Upper lobe of left lung (tissue), 6 donors: ENCODE data around the gene ATP2B2. TPM values are rescaled to one million over a fixed set of nuclear protein-coding genes. Genes with fewer than 3 reads are reported as not detected.

ENCODE experiments used
- ATAC-seq, 2 donors: fragments of 200-7000 bp; cut with Tn5 transposase; one replicate each; pipeline ENCODE4 v1.9.1; 2022; ENCODE audit warnings: mild to moderate bottlenecking in 2 of 2, moderate library complexity in 2 of 2; ENCODE audit not compliant: low FRiP score in 2 of 2
- DNase-seq, 2 donors: peaks; one replicate each; pipeline ENCODE4 v3.0.0-alpha.2; 2019 to 2020
- H3K27ac ChIP-seq, 4 donors: fragments of 200-600 bp; sonication (generic); one replicate each; pipeline ENCODE4 v1.5.1; 2016 to 2019
- H3K27me3 ChIP-seq, 4 donors: fragments of 200-600 bp; sonication (generic); one replicate each; pipeline ENCODE4 v1.5.1; 2017 to 2019
- H3K36me3 ChIP-seq, 4 donors: fragments of 200-600 bp; sonication (generic); one replicate each; pipeline ENCODE4 v1.5.1; 2016 to 2019
- H3K4me1 ChIP-seq, 4 donors: fragments of 200-600 bp; sonication (generic); one replicate each; pipeline ENCODE4 v1.5.1; 2018 to 2019
- H3K4me3 ChIP-seq, 4 donors: fragments of 200-600 bp; sonication (generic); one replicate each; pipeline ENCODE4 v1.5.1; 2017 to 2019; ENCODE audit warnings: mild to moderate bottlenecking in 2 of 4, moderate library complexity in 1 of 4
- H3K9me3 ChIP-seq, 4 donors: fragments of 200-600 bp; sonication (generic); one replicate each; pipeline ENCODE4 v1.5.1; 2018 to 2019
- CTCF ChIP-seq, 6 experiments: fragments of 450-650 bp in 4 of 6; fragments of 200-600 bp in 2 of 6; sonication (generic) in 2 of 6; IDR thresholded peaks; one replicate each; pipeline ENCODE4 v1.5.1; 2016 to 2019; ENCODE audit warnings: antibody characterized with exemption in 6 of 6
- EP300 ChIP-seq, 4 donors: sonication (generic); formaldehyde crosslinking; IDR thresholded peaks; one replicate each; pipeline ENCODE4 v1.5.1; 2017; ENCODE audit warnings: antibody characterized with exemption in 4 of 4, control low read depth in 2 of 4
- POLR2A ChIP-seq, 4 donors: fragments of 450-650 bp; IDR thresholded peaks; one replicate each; pipeline ENCODE4 v1.5.1; 2016 to 2017; ENCODE audit warnings: antibody characterized with exemption in 4 of 4, mild to moderate bottlenecking in 2 of 4
- POLR2AphosphoS5 ChIP-seq, 2 donors: sonication (generic); formaldehyde crosslinking; IDR thresholded peaks; one replicate each; pipeline ENCODE4 v1.5.1; 2017; ENCODE audit warnings: antibody characterized with exemption in 2 of 2
- WGBS, 2 donors: methylation state at CpG; one replicate each; pipeline ENCODE4 v1.1.5; 2017 to 2018; 5-methylcytosine and 5-hydroxymethylcytosine counted together
- total RNA-seq, 6 donors: library from RNA; depleted of rRNA in 4 of 6; stranded (reverse); fragments of >200 nt in 4 of 6; gene quantifications; one replicate each; pipeline versions ENCODE4 v1.1.0 to v1.2.1, GENCODE V29; 2016 to 2021
- donor health status: DM: no; HTN: no; CAD: no; lungs with moderate emphysema.
- donor health status: DM: no; HTN: yes; CAD: no; lungs with severe emphysema.

ATP2B2 gene
- total RNA-seq, 6 donors from 2014 or later, result 0.13 to 0.30 TPM; not detected in 4

- DNase-seq (no peak), ATAC-seq (no peak)
- 67 to 88% methylated on average over 4 of the region's 4 CpGs for WGBS, 2 donors
- Histone ChIP-seq H3K36me3 (no peaks in the 10 kb centered on the region), H3K4me1 (no peaks in the 10 kb centered on the region), H3K27me3 (no peaks in the 10 kb centered on the region), H3K4me3 (no peak overlapping the region), H3K27ac (no peak overlapping the region), H3K9me3 (no peaks in the 10 kb centered on the region)
- TF ChIP-seq EP300 (IDR thresholded peaks at IDR 0.05), result no peak
- no peak for TF ChIP-seq POLR2AphosphoS5 (IDR thresholded peaks at IDR 0.05)
- TF ChIP-seq POLR2A (IDR thresholded peaks at IDR 0.05), result no peak
- TF ChIP-seq CTCF (IDR thresholded peaks at IDR 0.05), result no peak
Measured at GRCh38 chr3:10497439-10497838, 7.9 kb downstream of the ATP2B2 start.

- H3K4me1 ChIP-seq, result no peaks in the 10 kb centered on the region
- TF ChIP-seq EP300 (IDR thresholded peaks at IDR 0.05) (no peak), CTCF (IDR thresholded peaks at IDR 0.05) (no peak), POLR2AphosphoS5 (IDR thresholded peaks at IDR 0.05) (no peak), POLR2A (IDR thresholded peaks at IDR 0.05) (no peak)
- no peak overlapping the region for H3K4me3 ChIP-seq
- ATAC-seq (no peak), DNase-seq (no peak)
- H3K27me3 ChIP-seq, result no peaks in the 10 kb centered on the region
- no peaks in the 10 kb centered on the region for H3K36me3 ChIP-seq
- no peaks in the 10 kb centered on the region for H3K9me3 ChIP-seq
- no peak overlapping the region for H3K27ac ChIP-seq
- WGBS, 2 donors, result 52 to 64% methylated on average over 7 to 11 of the region's 11 CpGs
Measured at GRCh38 chr3:10496121-10496863, 9.1 kb downstream of the ATP2B2 start.

DNA sequence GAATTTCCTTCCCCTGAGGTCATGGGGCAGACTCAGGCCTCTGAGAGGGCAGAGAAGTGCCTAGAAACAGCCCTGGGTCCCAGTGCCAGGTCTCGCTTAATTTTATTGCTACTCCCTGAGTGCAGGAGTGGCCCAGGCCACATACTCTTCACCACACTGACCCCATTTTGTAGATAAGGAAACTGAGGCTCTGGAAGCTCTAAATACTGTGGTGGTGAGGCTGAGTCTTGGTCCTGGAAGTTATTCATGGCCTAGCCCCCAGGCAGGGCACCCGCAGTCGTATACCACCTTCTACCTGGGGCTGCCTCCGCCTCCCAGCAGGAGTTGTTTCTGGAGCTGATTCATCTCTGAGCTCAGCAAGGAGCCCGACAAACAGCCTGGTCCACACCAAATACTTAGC lies 9.8 kb downstream of the ATP2B2 start:
- 63 to 74% methylated on average over 5 of the region's 5 CpGs for WGBS, 2 donors
- H3K9me3 ChIP-seq, result no peaks in the 10 kb centered on the region
- H3K27ac ChIP-seq, result no peak overlapping the region
- H3K36me3 ChIP-seq, result no peaks in the 10 kb centered on the region
- ATAC-seq, result no peak
- no peak for DNase-seq
- no peaks in the 10 kb centered on the region for H3K27me3 ChIP-seq
- TF ChIP-seq EP300 (IDR thresholded peaks at IDR 0.05) (no peak), POLR2AphosphoS5 (IDR thresholded peaks at IDR 0.05) (no peak), CTCF (IDR thresholded peaks at IDR 0.05) (no peak), POLR2A (IDR thresholded peaks at IDR 0.05) (no peak)
- H3K4me1 ChIP-seq, result no peaks in the 10 kb centered on the region
- H3K4me3 ChIP-seq, result no peak overlapping the region

DNA sequence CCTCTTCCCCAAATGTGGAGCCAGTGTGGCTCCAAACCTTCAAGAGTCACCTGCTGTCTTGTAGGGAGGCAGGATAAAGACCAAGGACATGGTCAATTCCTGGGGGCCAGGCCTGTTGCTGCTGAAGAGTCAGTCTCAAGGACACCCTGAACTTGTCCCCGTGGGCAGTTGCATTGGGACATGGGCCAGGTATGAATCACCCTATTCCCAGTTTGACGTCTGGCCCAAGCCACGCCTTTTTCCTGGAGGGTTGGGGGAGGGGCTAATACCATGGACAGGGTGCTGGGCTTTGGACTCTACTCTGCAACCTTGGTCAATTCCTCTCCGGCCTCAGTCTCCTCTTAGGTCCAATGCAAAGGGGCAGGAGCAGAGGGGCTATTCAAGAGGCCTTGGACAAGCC lies 10.4 kb downstream of the ATP2B2 start:
- no peaks in the 10 kb centered on the region for H3K36me3 ChIP-seq
- 37% methylated on average over 4 of the region's 4 CpGs; no CpG with 5 or more reads in 1 of the 2 donors for WGBS, 2 donors
- no peaks in the 10 kb centered on the region for H3K4me1 ChIP-seq
- no peaks in the 10 kb centered on the region for H3K9me3 ChIP-seq
- DNase-seq (peak in 1 of 2 donors; percentile 39), ATAC-seq (no peak)
- no peak for TF ChIP-seq EP300 (IDR thresholded peaks at IDR 0.05)
- TF ChIP-seq CTCF (IDR thresholded peaks at IDR 0.05), result no peak
- TF ChIP-seq POLR2AphosphoS5 (IDR thresholded peaks at IDR 0.05), result no peak
- TF ChIP-seq POLR2A (IDR thresholded peaks at IDR 0.05), result no peak
- H3K4me3 ChIP-seq, result no peak overlapping the region
- H3K27me3 ChIP-seq, result no peaks in the 10 kb centered on the region
- no peak overlapping the region for H3K27ac ChIP-seq

DNA sequence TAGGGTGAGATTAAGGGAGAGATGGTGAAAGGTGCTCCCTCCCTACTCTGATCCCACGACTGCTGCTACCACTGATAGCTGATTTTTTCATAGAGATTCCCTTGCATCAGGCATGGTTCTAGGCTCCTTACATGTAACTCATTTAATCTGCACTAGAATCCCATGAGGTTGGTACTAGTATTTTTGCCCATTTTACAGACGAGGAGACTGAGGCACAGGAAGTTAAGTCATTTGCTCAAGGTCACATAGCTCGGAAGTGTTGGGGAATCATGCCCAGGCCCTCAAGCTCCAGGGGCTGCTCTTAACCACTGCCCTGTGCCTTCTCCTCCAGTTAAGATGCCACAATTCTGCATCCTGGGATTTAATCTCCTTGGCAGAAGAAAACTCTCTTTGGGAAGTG lies 11.2 kb downstream of the ATP2B2 start:
- Histone ChIP-seq H3K36me3 (no peaks in the 10 kb centered on the region), H3K27me3 (no peaks in the 10 kb centered on the region), H3K9me3 (no peaks in the 10 kb centered on the region), H3K4me3 (no peak overlapping the region), H3K27ac (no peak overlapping the region), H3K4me1 (no peaks in the 10 kb centered on the region)
- ATAC-seq (no peak), DNase-seq (no peak)
- WGBS, 2 donors, result 38 to 55% methylated on average over 3 of the region's 3 CpGs
- TF ChIP-seq POLR2A (IDR thresholded peaks at IDR 0.05) (no peak), CTCF (IDR thresholded peaks at IDR 0.05) (no peak), EP300 (IDR thresholded peaks at IDR 0.05) (no peak), POLR2AphosphoS5 (IDR thresholded peaks at IDR 0.05) (no peak)
